DMS 273 treated with DMSO at 0.1 percent for 48 hours (cell line): ENCODE data around the gene CCL19.

ENCODE experiments used
- DNase-seq: peaks from one replicate; lab custom pipeline; 2025; lab: John Stamatoyannopoulos, UW

CCL19 gene

GRCh38 chr9:34662526-34663302 is 28.4 kb downstream of the CCL19 start, which contains the start of gene CCL27:
CCL27 (minus strand) TSS chr9:34662657; CDS start chr9:34662633, 24 bp downstream.
- DNase-seq, result no peak

GRCh38 chr9:34659592-34660253 is 31.4 kb downstream of the CCL19 start:
- DNase-seq, result peak; percentile 48

GRCh38 chr9:34658461-34658860 is 32.6 kb downstream of the CCL19 start:
- no peak for DNase-seq

- DNase-seq, result no peak
Measured at GRCh38 chr9:34656992-34657391, 34.1 kb downstream of the CCL19 start.

GRCh38 chr9:34655394-34655793 is 35.7 kb downstream of the CCL19 start:
- DNase-seq, result no peak

GRCh38 chr9:34654323-34655051 is 36.6 kb downstream of the CCL19 start:
- DNase-seq, result peak; percentile 88

- DNase-seq, result no peak
Measured at GRCh38 chr9:34653151-34654072, 37.7 kb downstream of the CCL19 start.

GRCh38 chr9:34652602-34653000 is 38.5 kb downstream of the CCL19 start:
- no peak for DNase-seq

GRCh38 chr9:34651876-34652601 is 39.0 kb downstream of the CCL19 start, which contains the start of gene IL11RA:
IL11RA (plus strand) TSS chr9:34652185; CDS start chr9:34655218, 3,033 bp downstream.
- DNase-seq, result peak; percentile 27

- DNase-seq, result no peak
Measured at GRCh38 chr9:34651321-34651720, 39.8 kb downstream of the CCL19 start.

- DNase-seq, result no peak
Measured at GRCh38 chr9:34650816-34651215, 40.3 kb downstream of the CCL19 start.

GRCh38 chr9:34648673-34649072 is 42.4 kb downstream of the CCL19 start:
- DNase-seq, result no peak

- no peak for DNase-seq
Measured at GRCh38 chr9:34647651-34648050, 43.4 kb downstream of the CCL19 start.

GRCh38 chr9:34647084-34647403 is 44.0 kb downstream of the CCL19 start:
- DNase-seq, result no peak

- DNase-seq, result peak; percentile 69
Measured at GRCh38 chr9:34646211-34647083, 44.6 kb downstream of the CCL19 start, which contains the start of gene GALT. GALT (plus strand) TSS chr9:34646675; CDS start chr9:34646705, 30 bp downstream.

GRCh38 chr9:34644766-34645314 is 46.2 kb downstream of the CCL19 start:
- no peak for DNase-seq

GRCh38 chr9:34642679-34643078 is 48.4 kb downstream of the CCL19 start:
- DNase-seq, result no peak
